Natural killer cell (primary cell): ENCODE results near the gene LANCL1. TPM values are rescaled to one million over a fixed set of nuclear protein-coding genes. Genes with fewer than 3 reads are reported as not detected.

Experiments used
- ATAC-seq, 3 donors: fragments of 150-1000 bp in 2 of 3; fragments of 200-7000 bp in 1 of 3; cut with Tn5 transposase; 1 replicate in 1 of 3; 2 replicates in 2 of 3; pipeline ENCODE4 v1.10.0; 2021; ENCODE audit warnings: mild to moderate bottlenecking in 2 of 3, moderate library complexity in 2 of 3
- DNase-seq, 2 donors: peaks; one replicate each; pipeline versions ENCODE4 v3.0.0 to v3.0.0-alpha.2; 2013 to 2021; ENCODE audit warnings: mixed read lengths in 1 of 2
- H3K27ac ChIP-seq: one replicate; pipeline ENCODE4 v1.5.1; 2013; ENCODE audit warnings: mild to moderate bottlenecking, low read length
- H3K27me3 ChIP-seq: one replicate; pipeline ENCODE4 v1.6.1; 2013; ENCODE audit warnings: low read length; ENCODE audit not compliant: control insufficient read depth, insufficient read depth
- H3K36me3 ChIP-seq: one replicate; pipeline ENCODE4 v1.6.1; 2013; ENCODE audit warnings: low read length; ENCODE audit not compliant: control insufficient read depth, insufficient read depth
- H3K4me1 ChIP-seq: one replicate; pipeline ENCODE4 v1.6.1; 2013; ENCODE audit warnings: low read length; ENCODE audit not compliant: control insufficient read depth, insufficient read depth
- H3K4me3 ChIP-seq: one replicate; pipeline ENCODE4 v1.5.1; 2013; ENCODE audit warnings: low read length
- H3K9me3 ChIP-seq: one replicate; pipeline ENCODE4 v1.6.1; 2013; ENCODE audit warnings: low read length; ENCODE audit not compliant: control insufficient read depth, insufficient read depth
- H3K27ac Mint-ChIP-seq, 2 donors: one replicate each; pipeline ENCODE4 v1.8.0; 2022; ENCODE audit warnings: mild to moderate bottlenecking in 2 of 2, mixed read lengths in 2 of 2, moderate library complexity in 1 of 2
- H3K27me3 Mint-ChIP-seq, 2 donors: one replicate each; pipeline ENCODE4 v1.8.0; 2022; ENCODE audit warnings: low read depth in 2 of 2, mixed read lengths in 2 of 2
- H3K36me3 Mint-ChIP-seq: one replicate; pipeline ENCODE4 v1.8.0; 2022; ENCODE audit warnings: mixed read lengths
- H3K4me1 Mint-ChIP-seq, 2 donors: one replicate each; pipeline ENCODE4 v1.8.0; 2022; ENCODE audit warnings: mixed read lengths in 2 of 2
- H3K4me3 Mint-ChIP-seq: one replicate; pipeline ENCODE4 v1.8.0; 2022; ENCODE audit warnings: mild to moderate bottlenecking, moderate library complexity, mixed read lengths
- H3K9me3 Mint-ChIP-seq, 2 donors: one replicate each; pipeline ENCODE4 v1.8.0; 2022; ENCODE audit warnings: mixed read lengths in 2 of 2
- WGBS: methylation state at CpG from one replicate; pipeline ENCODE4 v1.1.7; 2013; ENCODE audit warnings: missing lambda C conversion rate; ENCODE audit not compliant: insufficient coverage; 5-methylcytosine and 5-hydroxymethylcytosine counted together
- intact Hi-C: fragments of 100-400 bp; cut with micrococcal nuclease; formaldehyde crosslinking; loops from one replicate; pipeline ENCODE4 v1.14.2; 2022
- total RNA-seq, 4 donors: library from RNA; stranded (reverse); fragments of 120-200 nt in 1 of 4; gene quantifications; one replicate each; pipeline versions ENCODE4 v1.2.3 to v1.2.4, GENCODE V29; 2013 to 2022
- TF ChIP-seq, protein P1 (sequence below): fragments of 200-600 bp; IDR thresholded peaks from one replicate; pipeline ENCODE4 v1.8.0; 2022; ENCODE audit warnings: antibody characterized with exemption

LANCL1 gene
- total RNA-seq, 3 donors from 2014 or later (not counting 1 experiment from before 2014, with no cell fraction given), result 21.0 to 27.0 (median 24.4) TPM

DNA sequence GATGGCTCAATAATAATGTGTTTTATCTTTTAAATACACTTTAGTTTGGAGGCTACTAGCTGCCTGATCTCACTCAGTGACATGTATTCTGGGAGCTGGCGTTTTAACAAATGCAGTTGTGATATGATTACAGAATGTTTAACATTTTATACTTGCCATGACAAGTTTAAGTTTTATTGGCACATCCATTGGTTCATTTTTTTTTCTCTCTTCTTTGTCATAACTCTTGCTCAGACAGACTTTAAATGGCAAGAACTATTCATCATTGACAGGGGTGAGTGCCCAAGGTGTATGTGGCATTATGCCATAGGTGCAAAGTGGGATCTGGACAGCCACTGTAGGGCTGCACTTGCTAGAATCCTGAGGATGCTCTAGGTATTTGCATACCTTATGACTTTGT is 89.5 kb downstream of the LANCL1 start:
- intact Hi-C loops, result no loop called here
- no peaks in the 10 kb centered on the region for H3K36me3 Mint-ChIP-seq
- no peaks in the 10 kb centered on the region for H3K27me3 Mint-ChIP-seq
- Histone ChIP-seq H3K4me3 (no peak overlapping the region), H3K36me3 (no peaks in the 10 kb centered on the region), H3K9me3 (no peaks in the 10 kb centered on the region), H3K27me3 (no peaks in the 10 kb centered on the region), H3K4me1 (no peaks in the 10 kb centered on the region), H3K27ac (no peak overlapping the region)
- H3K9me3 Mint-ChIP-seq, result peaks cover 0 to 3% of the 10 kb centered on the region in 2 donors
- ATAC-seq (no peak), DNase-seq (no peak)
- no peak overlapping the region for H3K27ac Mint-ChIP-seq
- TF ChIP-seq, protein P1, sequence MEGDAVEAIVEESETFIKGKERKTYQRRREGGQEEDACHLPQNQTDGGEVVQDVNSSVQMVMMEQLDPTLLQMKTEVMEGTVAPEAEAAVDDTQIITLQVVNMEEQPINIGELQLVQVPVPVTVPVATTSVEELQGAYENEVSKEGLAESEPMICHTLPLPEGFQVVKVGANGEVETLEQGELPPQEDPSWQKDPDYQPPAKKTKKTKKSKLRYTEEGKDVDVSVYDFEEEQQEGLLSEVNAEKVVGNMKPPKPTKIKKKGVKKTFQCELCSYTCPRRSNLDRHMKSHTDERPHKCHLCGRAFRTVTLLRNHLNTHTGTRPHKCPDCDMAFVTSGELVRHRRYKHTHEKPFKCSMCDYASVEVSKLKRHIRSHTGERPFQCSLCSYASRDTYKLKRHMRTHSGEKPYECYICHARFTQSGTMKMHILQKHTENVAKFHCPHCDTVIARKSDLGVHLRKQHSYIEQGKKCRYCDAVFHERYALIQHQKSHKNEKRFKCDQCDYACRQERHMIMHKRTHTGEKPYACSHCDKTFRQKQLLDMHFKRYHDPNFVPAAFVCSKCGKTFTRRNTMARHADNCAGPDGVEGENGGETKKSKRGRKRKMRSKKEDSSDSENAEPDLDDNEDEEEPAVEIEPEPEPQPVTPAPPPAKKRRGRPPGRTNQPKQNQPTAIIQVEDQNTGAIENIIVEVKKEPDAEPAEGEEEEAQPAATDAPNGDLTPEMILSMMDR, result no peak
- no peak overlapping the region for H3K4me3 Mint-ChIP-seq
- no CpG with 5 or more reads among the region's 1 CpG for WGBS
- no peaks in the 10 kb centered on the region for H3K4me1 Mint-ChIP-seq

Other genes with a start within 250 kb of the LANCL1 start
- not detected for gene MYL1, start 161.6 kb downstream of the LANCL1 start, total RNA-seq
- gene CPS1, start 79.8 kb upstream of the LANCL1 start, total RNA-seq, result 1 to 10 TPM in 1 of 3 donors, not detected in 2; 1.3 TPM